ENCODE results near the gene COLEC12. TPM values are rescaled to one million over a fixed set of nuclear protein-coding genes. Genes with fewer than 3 reads are reported as not detected.

The COLEC12 gene
- total RNA-seq, result not detected

- DNase-seq (ENCODE audit: low spot score), result no peak
- no peak within 1 kb of the TSS for H3K4me3 Mint-ChIP-seq
- no peak for ATAC-seq
- no peaks in the 10 kb centered on the region for H3K36me3 Mint-ChIP-seq
- no peak within 1 kb of the TSS for H3K27ac Mint-ChIP-seq
- peaks cover 31 to 43% of the 10 kb centered on the region in 2 donors for H3K27me3 Mint-ChIP-seq
- H3K9me3 Mint-ChIP-seq, result no peaks in the 10 kb centered on the region
- H3K4me1 Mint-ChIP-seq (ENCODE audit: low read depth in 2 of 2), result peaks cover 0 to 3% of the 10 kb centered on the region in 2 donors
Observed at GRCh38 chr18:500632-501405, at the start of gene COLEC12. Gene COLEC12, minus strand, starts transcription at chr18:500701. Its CDS starts 187 bp downstream, at chr18:500514.

- Mint-ChIP-seq H3K27ac (no peak overlapping the region), H3K9me3 (no peaks in the 10 kb centered on the region), H3K36me3 (no peaks in the 10 kb centered on the region), H3K4me1 (ENCODE audit: low read depth in 2 of 2) (no peaks in the 10 kb centered on the region), H3K27me3 (peaks cover 6 to 9% of the 10 kb centered on the region in 2 donors), H3K4me3 (no peak overlapping the region)
- no peak for ATAC-seq
- DNase-seq (ENCODE audit: low spot score), result no peak
Observed at GRCh38 chr18:549967-550366, 49.5 kb upstream of the COLEC12 start.

GRCh38 chr18:543447-544078 lies 43.1 kb upstream of the COLEC12 start:
- H3K9me3 Mint-ChIP-seq, result no peaks in the 10 kb centered on the region
- H3K4me1 Mint-ChIP-seq (ENCODE audit: low read depth in 2 of 2), result no peaks in the 10 kb centered on the region
- ATAC-seq (no peak), DNase-seq (ENCODE audit: low spot score) (no peak)
- no peak overlapping the region for H3K27ac Mint-ChIP-seq
- H3K27me3 Mint-ChIP-seq, result peaks cover 4 to 14% of the 10 kb centered on the region in 2 donors
- no peak overlapping the region for H3K4me3 Mint-ChIP-seq
- no peaks in the 10 kb centered on the region for H3K36me3 Mint-ChIP-seq

- H3K36me3 Mint-ChIP-seq, result no peaks in the 10 kb centered on the region
- no peak overlapping the region for H3K4me3 Mint-ChIP-seq
- no peaks in the 10 kb centered on the region for H3K9me3 Mint-ChIP-seq
- peaks cover 2 to 14% of the 10 kb centered on the region in 2 donors for H3K27me3 Mint-ChIP-seq
- ATAC-seq (no peak), DNase-seq (ENCODE audit: low spot score) (no peak)
- H3K4me1 Mint-ChIP-seq (ENCODE audit: low read depth in 2 of 2), result no peaks in the 10 kb centered on the region
- H3K27ac Mint-ChIP-seq, result no peak overlapping the region
Observed at GRCh38 chr18:533995-534601, 33.6 kb upstream of the COLEC12 start.

GRCh38 chr18:532632-533031 lies 32.1 kb upstream of the COLEC12 start:
- Mint-ChIP-seq H3K4me3 (no peak overlapping the region), H3K36me3 (no peaks in the 10 kb centered on the region), H3K4me1 (ENCODE audit: low read depth in 2 of 2) (no peaks in the 10 kb centered on the region), H3K27ac (no peak overlapping the region), H3K9me3 (no peaks in the 10 kb centered on the region), H3K27me3 (peaks cover 5 to 14% of the 10 kb centered on the region in 2 donors)
- no peak for ATAC-seq
- no peak for DNase-seq (ENCODE audit: low spot score)

GRCh38 chr18:532018-532417 lies 31.5 kb upstream of the COLEC12 start:
- Mint-ChIP-seq H3K27me3 (peaks cover 5 to 14% of the 10 kb centered on the region in 2 donors), H3K27ac (no peak overlapping the region), H3K36me3 (no peaks in the 10 kb centered on the region)

GRCh38 chr18:527146-527545 lies 26.6 kb upstream of the COLEC12 start:
- Mint-ChIP-seq H3K36me3 (no peaks in the 10 kb centered on the region), H3K9me3 (no peaks in the 10 kb centered on the region), H3K4me3 (no peak overlapping the region), H3K4me1 (ENCODE audit: low read depth in 2 of 2) (peaks cover 0 to 3% of the 10 kb centered on the region in 2 donors), H3K27ac (no peak overlapping the region), H3K27me3 (peaks cover 7 to 10% of the 10 kb centered on the region in 2 donors)
- DNase-seq (ENCODE audit: low spot score) (no peak), ATAC-seq (no peak)

More at GRCh38 chr18:532018-532417, 31.5 kb upstream of the COLEC12 start:
- H3K4me3 Mint-ChIP-seq, result no peak overlapping the region
- no peaks in the 10 kb centered on the region for H3K9me3 Mint-ChIP-seq
- ATAC-seq (no peak), DNase-seq (ENCODE audit: low spot score) (no peak)
- no peaks in the 10 kb centered on the region for H3K4me1 Mint-ChIP-seq (ENCODE audit: low read depth in 2 of 2)

GRCh38 chr18:526681-527080 lies 26.2 kb upstream of the COLEC12 start:
- Mint-ChIP-seq H3K27ac (no peak overlapping the region), H3K27me3 (peaks cover 7% of the 10 kb centered on the region in 2 donors), H3K4me3 (no peak overlapping the region), H3K4me1 (ENCODE audit: low read depth in 2 of 2) (peaks cover 0 to 3% of the 10 kb centered on the region in 2 donors), H3K36me3 (no peaks in the 10 kb centered on the region), H3K9me3 (no peaks in the 10 kb centered on the region)
- no peak for DNase-seq (ENCODE audit: low spot score)
- no peak for ATAC-seq

GRCh38 chr18:525036-525797 lies 24.7 kb upstream of the COLEC12 start:
- Mint-ChIP-seq H3K9me3 (no peaks in the 10 kb centered on the region), H3K4me1 (ENCODE audit: low read depth in 2 of 2) (peaks cover 0 to 3% of the 10 kb centered on the region in 2 donors), H3K36me3 (no peaks in the 10 kb centered on the region), H3K27me3 (peaks cover 1 to 7% of the 10 kb centered on the region in 2 donors), H3K4me3 (no peak overlapping the region), H3K27ac (no peak overlapping the region)
- DNase-seq (ENCODE audit: low spot score) (no peak), ATAC-seq (no peak)

GRCh38 chr18:524466-524865 lies 24.0 kb upstream of the COLEC12 start:
- Mint-ChIP-seq H3K36me3 (no peaks in the 10 kb centered on the region), H3K4me3 (no peak overlapping the region), H3K9me3 (no peaks in the 10 kb centered on the region), H3K27me3 (peaks cover 0 to 7% of the 10 kb centered on the region in 2 donors), H3K4me1 (ENCODE audit: low read depth in 2 of 2) (peaks cover 0 to 9% of the 10 kb centered on the region in 2 donors), H3K27ac (no peak overlapping the region)
- no peak for DNase-seq (ENCODE audit: low spot score)
- ATAC-seq, result no peak

GRCh38 chr18:523561-523960 lies 23.1 kb upstream of the COLEC12 start:
- DNase-seq (ENCODE audit: low spot score), result no peak

GRCh38 chr18:519019-519879 lies 18.7 kb upstream of the COLEC12 start:
- Mint-ChIP-seq H3K27me3 (peaks cover 5 to 17% of the 10 kb centered on the region in 2 donors), H3K4me1 (ENCODE audit: low read depth in 2 of 2) (peaks cover 16 to 31% of the 10 kb centered on the region in 2 donors), H3K36me3 (peaks cover 4% of the 10 kb centered on the region), H3K27ac (peak overlapping the region; percentile 63 to 72), H3K9me3 (peaks cover 3% of the 10 kb centered on the region), H3K4me3 (peak overlapping the region; percentile 25)
- ATAC-seq (peak; percentile 85 to 87), DNase-seq (ENCODE audit: low spot score) (no peak)

More at GRCh38 chr18:523561-523960, 23.1 kb upstream of the COLEC12 start:
- Mint-ChIP-seq H3K27me3 (peaks cover 0 to 7% of the 10 kb centered on the region in 2 donors), H3K36me3 (no peaks in the 10 kb centered on the region), H3K9me3 (no peaks in the 10 kb centered on the region), H3K4me1 (ENCODE audit: low read depth in 2 of 2) (peaks cover 9 to 15% of the 10 kb centered on the region in 2 donors), H3K27ac (no peak overlapping the region), H3K4me3 (no peak overlapping the region)
- ATAC-seq, result no peak

- DNase-seq (ENCODE audit: low spot score), result no peak
- peaks cover 3 to 17% of the 10 kb centered on the region in 2 donors for H3K27me3 Mint-ChIP-seq
- peak overlapping the region; percentile 63 to 72 for H3K27ac Mint-ChIP-seq
- ATAC-seq, result peak in 1 of 2 donors; percentile 49
- H3K4me3 Mint-ChIP-seq, result peak overlapping the region; percentile 25
- H3K4me1 Mint-ChIP-seq (ENCODE audit: low read depth in 2 of 2), result peaks cover 16 to 27% of the 10 kb centered on the region in 2 donors
- H3K9me3 Mint-ChIP-seq, result peaks cover 3% of the 10 kb centered on the region
- peaks cover 4% of the 10 kb centered on the region for H3K36me3 Mint-ChIP-seq
Observed at GRCh38 chr18:518081-518480, 17.6 kb upstream of the COLEC12 start.
